ENCODE results near the gene DDX1. TPM values are rescaled to one million over a fixed set of nuclear protein-coding genes. Genes with fewer than 3 reads are reported as not detected.

The DDX1 gene
- total and polyA plus RNA-seq, 9 of the 15 experiments (the other 6 are each of a cell fraction or from before 2014, with no cell fraction given) = 116 to 277 (median 232) TPM

DNA sequence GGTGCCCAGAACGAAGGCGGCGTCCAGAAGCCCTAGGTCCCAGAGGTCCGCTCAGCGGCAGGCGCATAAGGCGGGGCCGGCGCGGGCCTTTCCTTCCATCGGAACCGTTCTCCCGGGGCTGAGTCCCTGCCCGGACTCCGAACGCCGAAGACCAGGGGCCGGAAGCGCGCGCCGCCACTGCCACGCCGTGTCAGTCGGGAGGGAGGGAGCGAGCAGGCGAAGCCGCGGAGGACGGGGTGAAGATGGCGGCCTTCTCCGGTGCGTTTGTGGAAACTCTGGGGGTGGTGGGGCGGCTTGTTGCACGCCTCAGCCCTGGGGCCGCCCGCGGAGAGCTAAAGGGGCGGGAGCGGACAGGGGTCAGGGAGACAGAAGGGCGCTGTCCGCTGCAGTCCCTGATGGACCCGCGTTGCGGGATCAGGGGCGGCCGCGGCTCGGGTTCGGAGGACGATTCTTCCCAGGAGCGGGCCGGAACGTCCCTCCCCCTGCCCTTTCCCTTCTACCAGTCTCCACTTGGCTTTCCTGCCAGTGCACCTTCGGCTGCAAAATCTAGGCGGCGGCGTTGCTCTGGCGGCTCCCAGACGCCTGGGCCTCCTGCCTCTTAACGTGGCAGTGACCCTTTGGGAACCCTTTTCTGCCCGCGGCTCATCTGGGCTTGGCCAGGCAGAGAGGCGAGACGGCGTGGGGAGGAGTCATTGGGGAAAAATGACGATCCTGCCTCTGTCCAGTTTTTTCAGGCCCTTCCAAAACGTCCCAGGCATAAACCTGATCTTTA is at the start of gene DDX1 (continued):
- TF ChIP-seq, protein P1, sequence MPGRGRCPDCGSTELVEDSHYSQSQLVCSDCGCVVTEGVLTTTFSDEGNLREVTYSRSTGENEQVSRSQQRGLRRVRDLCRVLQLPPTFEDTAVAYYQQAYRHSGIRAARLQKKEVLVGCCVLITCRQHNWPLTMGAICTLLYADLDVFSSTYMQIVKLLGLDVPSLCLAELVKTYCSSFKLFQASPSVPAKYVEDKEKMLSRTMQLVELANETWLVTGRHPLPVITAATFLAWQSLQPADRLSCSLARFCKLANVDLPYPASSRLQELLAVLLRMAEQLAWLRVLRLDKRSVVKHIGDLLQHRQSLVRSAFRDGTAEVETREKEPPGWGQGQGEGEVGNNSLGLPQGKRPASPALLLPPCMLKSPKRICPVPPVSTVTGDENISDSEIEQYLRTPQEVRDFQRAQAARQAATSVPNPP (IDR thresholded peaks at IDR 0.05; ENCODE audit: borderline replicate concordance, insufficient read depth, insufficient read length) = no peak
- TF ChIP-seq, protein P2, sequence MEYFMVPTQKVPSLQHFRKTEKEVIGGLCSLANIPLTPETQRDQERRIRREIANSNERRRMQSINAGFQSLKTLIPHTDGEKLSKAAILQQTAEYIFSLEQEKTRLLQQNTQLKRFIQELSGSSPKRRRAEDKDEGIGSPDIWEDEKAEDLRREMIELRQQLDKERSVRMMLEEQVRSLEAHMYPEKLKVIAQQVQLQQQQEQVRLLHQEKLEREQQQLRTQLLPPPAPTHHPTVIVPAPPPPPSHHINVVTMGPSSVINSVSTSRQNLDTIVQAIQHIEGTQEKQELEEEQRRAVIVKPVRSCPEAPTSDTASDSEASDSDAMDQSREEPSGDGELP (CRISPR knock-in tag; IDR thresholded peaks at IDR 0.05; ENCODE audit: borderline replicate concordance) = peak; percentile 95
- TF ChIP-seq BCOR (IDR thresholded peaks at IDR 0.05) (no peak), ZBTB8A (IDR thresholded peaks at IDR 0.05; ENCODE audit: partially characterized antibody) (no peak), ZNF431 (CRISPR knock-in tag; IDR thresholded peaks at IDR 0.05) (peak; percentile 80), MAFF (IDR thresholded peaks at IDR 0.05; ENCODE audit: low read length) (no peak), NR1H2 (CRISPR knock-in tag; IDR thresholded peaks at IDR 0.05) (peak; percentile 86; the same call in 1 of the 2 replicates), SNRNP70 (optimal IDR thresholded peaks at IDR 0.05; ENCODE audit: low read depth, low read length) (no peak), HDAC1 (IDR thresholded peaks at IDR 0.05) (peak; percentile 40 to 83; a peak in 1 of 4 replicates), E2F3 (CRISPR knock-in tag; IDR thresholded peaks at IDR 0.05) (peak; percentile 86), CREM (IDR thresholded peaks at IDR 0.05; ENCODE audit: low read depth) (peak; percentile 85), ARNT (IDR thresholded peaks at IDR 0.05) (no peak), RFX1 (IDR thresholded peaks at IDR 0.05) (no peak)
- TF ChIP-seq, protein P3, sequence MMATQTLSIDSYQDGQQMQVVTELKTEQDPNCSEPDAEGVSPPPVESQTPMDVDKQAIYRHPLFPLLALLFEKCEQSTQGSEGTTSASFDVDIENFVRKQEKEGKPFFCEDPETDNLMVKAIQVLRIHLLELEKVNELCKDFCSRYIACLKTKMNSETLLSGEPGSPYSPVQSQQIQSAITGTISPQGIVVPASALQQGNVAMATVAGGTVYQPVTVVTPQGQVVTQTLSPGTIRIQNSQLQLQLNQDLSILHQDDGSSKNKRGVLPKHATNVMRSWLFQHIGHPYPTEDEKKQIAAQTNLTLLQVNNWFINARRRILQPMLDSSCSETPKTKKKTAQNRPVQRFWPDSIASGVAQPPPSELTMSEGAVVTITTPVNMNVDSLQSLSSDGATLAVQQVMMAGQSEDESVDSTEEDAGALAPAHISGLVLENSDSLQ (IDR thresholded peaks at IDR 0.05) = peak; percentile 62; the same call in 1 of the 2 replicates
- TF ChIP-seq, protein P4, sequence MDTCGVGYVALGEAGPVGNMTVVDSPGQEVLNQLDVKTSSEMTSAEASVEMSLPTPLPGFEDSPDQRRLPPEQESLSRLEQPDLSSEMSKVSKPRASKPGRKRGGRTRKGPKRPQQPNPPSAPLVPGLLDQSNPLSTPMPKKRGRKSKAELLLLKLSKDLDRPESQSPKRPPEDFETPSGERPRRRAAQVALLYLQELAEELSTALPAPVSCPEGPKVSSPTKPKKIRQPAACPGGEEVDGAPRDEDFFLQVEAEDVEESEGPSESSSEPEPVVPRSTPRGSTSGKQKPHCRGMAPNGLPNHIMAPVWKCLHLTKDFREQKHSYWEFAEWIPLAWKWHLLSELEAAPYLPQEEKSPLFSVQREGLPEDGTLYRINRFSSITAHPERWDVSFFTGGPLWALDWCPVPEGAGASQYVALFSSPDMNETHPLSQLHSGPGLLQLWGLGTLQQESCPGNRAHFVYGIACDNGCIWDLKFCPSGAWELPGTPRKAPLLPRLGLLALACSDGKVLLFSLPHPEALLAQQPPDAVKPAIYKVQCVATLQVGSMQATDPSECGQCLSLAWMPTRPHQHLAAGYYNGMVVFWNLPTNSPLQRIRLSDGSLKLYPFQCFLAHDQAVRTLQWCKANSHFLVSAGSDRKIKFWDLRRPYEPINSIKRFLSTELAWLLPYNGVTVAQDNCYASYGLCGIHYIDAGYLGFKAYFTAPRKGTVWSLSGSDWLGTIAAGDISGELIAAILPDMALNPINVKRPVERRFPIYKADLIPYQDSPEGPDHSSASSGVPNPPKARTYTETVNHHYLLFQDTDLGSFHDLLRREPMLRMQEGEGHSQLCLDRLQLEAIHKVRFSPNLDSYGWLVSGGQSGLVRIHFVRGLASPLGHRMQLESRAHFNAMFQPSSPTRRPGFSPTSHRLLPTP (IDR thresholded peaks at IDR 0.05; ENCODE audit: borderline replicate concordance, extremely low read depth, insufficient read length) = no peak
- TF ChIP-seq, protein P5, sequence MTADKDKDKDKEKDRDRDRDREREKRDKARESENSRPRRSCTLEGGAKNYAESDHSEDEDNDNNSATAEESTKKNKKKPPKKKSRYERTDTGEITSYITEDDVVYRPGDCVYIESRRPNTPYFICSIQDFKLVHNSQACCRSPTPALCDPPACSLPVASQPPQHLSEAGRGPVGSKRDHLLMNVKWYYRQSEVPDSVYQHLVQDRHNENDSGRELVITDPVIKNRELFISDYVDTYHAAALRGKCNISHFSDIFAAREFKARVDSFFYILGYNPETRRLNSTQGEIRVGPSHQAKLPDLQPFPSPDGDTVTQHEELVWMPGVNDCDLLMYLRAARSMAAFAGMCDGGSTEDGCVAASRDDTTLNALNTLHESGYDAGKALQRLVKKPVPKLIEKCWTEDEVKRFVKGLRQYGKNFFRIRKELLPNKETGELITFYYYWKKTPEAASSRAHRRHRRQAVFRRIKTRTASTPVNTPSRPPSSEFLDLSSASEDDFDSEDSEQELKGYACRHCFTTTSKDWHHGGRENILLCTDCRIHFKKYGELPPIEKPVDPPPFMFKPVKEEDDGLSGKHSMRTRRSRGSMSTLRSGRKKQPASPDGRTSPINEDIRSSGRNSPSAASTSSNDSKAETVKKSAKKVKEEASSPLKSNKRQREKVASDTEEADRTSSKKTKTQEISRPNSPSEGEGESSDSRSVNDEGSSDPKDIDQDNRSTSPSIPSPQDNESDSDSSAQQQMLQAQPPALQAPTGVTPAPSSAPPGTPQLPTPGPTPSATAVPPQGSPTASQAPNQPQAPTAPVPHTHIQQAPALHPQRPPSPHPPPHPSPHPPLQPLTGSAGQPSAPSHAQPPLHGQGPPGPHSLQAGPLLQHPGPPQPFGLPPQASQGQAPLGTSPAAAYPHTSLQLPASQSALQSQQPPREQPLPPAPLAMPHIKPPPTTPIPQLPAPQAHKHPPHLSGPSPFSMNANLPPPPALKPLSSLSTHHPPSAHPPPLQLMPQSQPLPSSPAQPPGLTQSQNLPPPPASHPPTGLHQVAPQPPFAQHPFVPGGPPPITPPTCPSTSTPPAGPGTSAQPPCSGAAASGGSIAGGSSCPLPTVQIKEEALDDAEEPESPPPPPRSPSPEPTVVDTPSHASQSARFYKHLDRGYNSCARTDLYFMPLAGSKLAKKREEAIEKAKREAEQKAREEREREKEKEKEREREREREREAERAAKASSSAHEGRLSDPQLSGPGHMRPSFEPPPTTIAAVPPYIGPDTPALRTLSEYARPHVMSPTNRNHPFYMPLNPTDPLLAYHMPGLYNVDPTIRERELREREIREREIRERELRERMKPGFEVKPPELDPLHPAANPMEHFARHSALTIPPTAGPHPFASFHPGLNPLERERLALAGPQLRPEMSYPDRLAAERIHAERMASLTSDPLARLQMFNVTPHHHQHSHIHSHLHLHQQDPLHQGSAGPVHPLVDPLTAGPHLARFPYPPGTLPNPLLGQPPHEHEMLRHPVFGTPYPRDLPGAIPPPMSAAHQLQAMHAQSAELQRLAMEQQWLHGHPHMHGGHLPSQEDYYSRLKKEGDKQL (CRISPR knock-in tag; IDR thresholded peaks at IDR 0.05; ENCODE audit: borderline replicate concordance) = 0 out of 2 replicates have a peak, but pooled peaks have one; percentile 36

All from K562 (cell line).